SU-DHL-6 (cell line): ENCODE data around the gene PHYHIPL.

ENCODE experiments used
- H2AFZ ChIP-seq: fragments of 200-600 bp; sonication (generic); 2 replicates; pipeline ENCODE4 v1.6.1; 2014; ENCODE audit warnings: low read depth, mild to moderate bottlenecking, moderate library complexity, mixed read lengths, antibody characterized with exemption, low read length; ENCODE audit not compliant: severe bottlenecking
- H3F3A ChIP-seq: fragments of 200-600 bp; shearing (Covaris generic); 2 replicates; pipeline ENCODE4 v1.6.0; 2016; ENCODE audit warnings: antibody characterized with exemption, mild to moderate bottlenecking; ENCODE audit not compliant: insufficient read depth
- H3K27ac ChIP-seq: fragments of 200-600 bp; sonication (generic); 2 replicates; pipeline ENCODE4 v1.5.1; 2016; ENCODE audit warnings: low read depth, mild to moderate bottlenecking, low read length, moderate library complexity, mixed read lengths
- H3K27me3 ChIP-seq: fragments of 200-600 bp; sonication (generic), shearing (Covaris generic); 2 replicates; pipeline ENCODE4 v1.6.0; 2014; ENCODE audit warnings: mild to moderate bottlenecking, low read length
- H3K36me3 ChIP-seq: fragments of 200-600 bp; sonication (generic); 2 replicates; pipeline ENCODE4 v1.6.1; 2014; ENCODE audit warnings: mild to moderate bottlenecking, low read length, mixed read lengths
- H3K4me2 ChIP-seq: fragments of 300-600, 200-600 bp; shearing (Covaris generic), sonication (generic); 2 replicates; pipeline ENCODE4 v1.6.0; 2014; ENCODE audit warnings: low read length, low read depth, mild to moderate bottlenecking; ENCODE audit not compliant: poor library complexity, severe bottlenecking
- H3K4me3 ChIP-seq: fragments of 200-600 bp; sonication (generic); 2 replicates; pipeline ENCODE4 v1.5.1; 2014; ENCODE audit warnings: antibody characterized with exemption, low read length, mild to moderate bottlenecking, mixed read lengths; ENCODE audit not compliant: insufficient read depth, poor library complexity, severe bottlenecking
- H3K79me2 ChIP-seq: fragments of 200-600 bp; sonication (generic); 2 replicates; pipeline ENCODE4 v1.6.1; 2014; ENCODE audit warnings: mild to moderate bottlenecking, low read length, moderate library complexity; ENCODE audit not compliant: insufficient read depth
- H3K9ac ChIP-seq: fragments of 200-600 bp; sonication (generic); 2 replicates; pipeline ENCODE4 v1.7.0; 2014; ENCODE audit warnings: mild to moderate bottlenecking, low read length
- H3K9me2 ChIP-seq: fragments of 200-600 bp; sonication (generic); replicated peaks from 2 replicates; pipeline ENCODE4 v1.6.1; 2014; ENCODE audit warnings: low read length; ENCODE audit not compliant: insufficient read depth
- H3K9me3 ChIP-seq: fragments of 200-600 bp; sonication (generic); 2 replicates; pipeline ENCODE4 v1.6.1; 2014; ENCODE audit warnings: low read length, mixed read lengths; ENCODE audit not compliant: insufficient read depth
- H4K20me1 ChIP-seq: fragments of 200-600 bp; sonication (generic); 2 replicates; pipeline ENCODE4 v1.6.1; 2014; ENCODE audit warnings: low read depth, mild to moderate bottlenecking, antibody characterized with exemption, low read length, moderate library complexity, mixed read lengths
- CTCF ChIP-seq: fragments of 200-600 bp; sonication (generic); IDR thresholded peaks from one replicate; pipeline ENCODE4 v1.5.1; 2017; ENCODE audit warnings: antibody characterized with exemption, mild to moderate bottlenecking, low read length, moderate library complexity; ENCODE audit not compliant: insufficient read depth, poor library complexity, severe bottlenecking
- EZH2phosphoT487 ChIP-seq: fragments of 200-600 bp; sonication (generic), shearing (Covaris generic); conservative IDR thresholded peaks from 2 replicates; pipeline ENCODE4 v1.6.1; 2018; ENCODE audit warnings: mild to moderate bottlenecking, antibody characterized with exemption, low read length, moderate library complexity, mixed read lengths

PHYHIPL gene

GRCh38 chr10:59129867-59130266 lies 46.6 kb upstream of the PHYHIPL start:
- H3K9me2 ChIP-seq = no peaks in the 10 kb centered on the region
- H3F3A ChIP-seq = no peaks in the 10 kb centered on the region
- H3K9ac ChIP-seq = no peak overlapping the region
- H3K27ac ChIP-seq = no peak overlapping the region
- no peak overlapping the region for H3K4me2 ChIP-seq
- H2AFZ ChIP-seq = no peak overlapping the region
- H3K36me3 ChIP-seq = no peaks in the 10 kb centered on the region
- no peaks in the 10 kb centered on the region for H3K27me3 ChIP-seq
- TF ChIP-seq CTCF (no peak), EZH2phosphoT487 (no peak)
- no peaks in the 10 kb centered on the region for H3K9me3 ChIP-seq
- no peak overlapping the region for H3K4me3 ChIP-seq
- no peaks in the 10 kb centered on the region for H3K79me2 ChIP-seq
- no peaks in the 10 kb centered on the region for H4K20me1 ChIP-seq

- H4K20me1 ChIP-seq = no peaks in the 10 kb centered on the region
- no peak overlapping the region for H3K4me2 ChIP-seq
- TF ChIP-seq CTCF (no peak), EZH2phosphoT487 (no peak)
- H3K79me2 ChIP-seq = no peaks in the 10 kb centered on the region
- no peaks in the 10 kb centered on the region for H3K9me3 ChIP-seq
- H3K27ac ChIP-seq = no peak overlapping the region
- no peak overlapping the region for H3K4me3 ChIP-seq
- H3F3A ChIP-seq = no peaks in the 10 kb centered on the region
- no peak overlapping the region for H2AFZ ChIP-seq
- H3K27me3 ChIP-seq = no peaks in the 10 kb centered on the region
- no peaks in the 10 kb centered on the region for H3K36me3 ChIP-seq
- H3K9me2 ChIP-seq = no peaks in the 10 kb centered on the region
- no peak overlapping the region for H3K9ac ChIP-seq
These were observed 44.8 kb upstream of the PHYHIPL start for GRCh38 chr10:59131666-59132065.

GRCh38 chr10:59133841-59134593 lies 42.4 kb upstream of the PHYHIPL start:
- H3K36me3 ChIP-seq = no peaks in the 10 kb centered on the region
- no peak overlapping the region for H3K27ac ChIP-seq
- H3K27me3 ChIP-seq = no peaks in the 10 kb centered on the region
- no peaks in the 10 kb centered on the region for H3K79me2 ChIP-seq
- no peak overlapping the region for H3K9ac ChIP-seq
- TF ChIP-seq CTCF (no peak), EZH2phosphoT487 (no peak)
- H3K9me2 ChIP-seq = no peaks in the 10 kb centered on the region
- H3K4me3 ChIP-seq = no peak overlapping the region
- H2AFZ ChIP-seq = no peak overlapping the region
- no peaks in the 10 kb centered on the region for H3F3A ChIP-seq
- H3K9me3 ChIP-seq = no peaks in the 10 kb centered on the region
- no peak overlapping the region for H3K4me2 ChIP-seq
- H4K20me1 ChIP-seq = no peaks in the 10 kb centered on the region
